GM12872 (cell line): Measurements from ENCODE around the gene ERVV-1.

Source experiments
- CTCF ChIP-seq: IDR thresholded peaks from 3 replicates; pipeline ENCODE4 v1.5.1; 2011; ENCODE audit warnings: low read depth, mild to moderate bottlenecking, low read length, moderate library complexity; ENCODE audit not compliant: insufficient read depth

Gene ERVV-1

GRCh38 chr19:53034054-53034453 lies 20.3 kb downstream of the ERVV-1 start:
- TF ChIP-seq CTCF, result no peak

- no peak for TF ChIP-seq CTCF
These were observed 21.4 kb downstream of the ERVV-1 start for GRCh38 chr19:53034948-53035675.

GRCh38 chr19:53037101-53038097 lies 23.7 kb downstream of the ERVV-1 start:
- TF ChIP-seq CTCF, result no peak

GRCh38 chr19:53041366-53041765 lies 27.6 kb downstream of the ERVV-1 start:
- no peak for TF ChIP-seq CTCF

GRCh38 chr19:53045536-53045935 lies 31.8 kb downstream of the ERVV-1 start:
- TF ChIP-seq CTCF, result no peak

GRCh38 chr19:53047379-53047778 lies 33.7 kb downstream of the ERVV-1 start:
- no peak for TF ChIP-seq CTCF

- no peak for TF ChIP-seq CTCF
These were observed 41.4 kb downstream of the ERVV-1 start for GRCh38 chr19:53055117-53055516.
